Measurements from ENCODE around the gene PSAPL1. TPM values are rescaled to one million over a fixed set of nuclear protein-coding genes. Genes with fewer than 3 reads are reported as not detected.

Gene PSAPL1
- total RNA-seq, 1 experiment from 2014 or later = 14.3 TPM

DNA sequence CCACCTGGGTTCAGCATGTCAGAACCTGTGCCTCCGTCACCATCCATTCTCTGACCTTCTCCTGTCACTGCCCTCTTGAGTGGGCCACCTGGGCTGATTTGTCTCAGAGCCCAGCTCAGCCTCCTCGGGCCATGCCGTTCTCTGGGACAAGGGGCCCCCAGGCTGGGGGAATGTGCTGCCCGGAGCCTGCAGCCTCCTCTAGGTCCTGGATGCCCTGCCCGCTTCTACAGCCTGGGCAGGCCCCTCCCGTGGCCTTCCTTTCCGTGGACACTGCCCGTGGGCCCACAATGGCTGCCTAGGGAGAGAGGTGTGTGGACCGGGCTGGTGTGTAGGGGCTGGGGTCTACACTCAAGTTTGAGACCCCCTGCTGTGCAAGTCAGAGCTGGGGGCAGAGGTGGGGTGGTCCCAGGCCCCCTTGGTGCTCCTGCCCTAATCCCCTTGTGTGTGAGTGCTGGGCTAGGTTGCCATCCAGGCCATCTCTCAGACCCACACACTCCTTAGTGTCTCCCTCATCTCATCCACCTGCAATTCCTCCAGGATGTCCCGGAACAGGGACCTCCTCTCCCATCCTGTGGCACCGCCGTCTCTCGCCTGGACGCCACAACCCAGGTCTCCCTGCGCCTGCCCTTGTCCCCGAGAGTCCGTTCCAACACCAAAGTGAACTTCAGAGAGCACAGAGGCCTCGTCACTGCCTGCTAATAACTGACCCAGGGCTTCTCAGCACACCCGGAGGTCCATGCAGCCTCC lies 12.4 kb downstream of the PSAPL1 start:
- H3K27ac Mint-ChIP-seq (ENCODE audit: unreplicated experiment) = no peak overlapping the region
- Histone ChIP-seq H3K36me3 (ENCODE audit: control insufficient read depth, insufficient read depth, low read length) (no peaks in the 10 kb centered on the region), H3K27me3 (replicated peaks; ENCODE audit: control insufficient read depth, insufficient read depth, low read length) (no peaks in the 10 kb centered on the region), H3K4me3 (ENCODE audit: low read depth, low read length) (no peak overlapping the region), H3K9me3 (no peaks in the 10 kb centered on the region), H3K4me1 (no peaks in the 10 kb centered on the region)
- BruUV-seq (replicated peaks) = no TSS peak
- H3K9me3 Mint-ChIP-seq (ENCODE audit: unreplicated experiment) = no peaks in the 10 kb centered on the region
- H3K36me3 Mint-ChIP-seq (ENCODE audit: insufficient read depth, unreplicated experiment) = no peaks in the 10 kb centered on the region
- POLR2A ChIA-PET = no interaction called here
- peak in 1 of 2 experiments; percentile 30 for DNase-seq
- H3K4me1 Mint-ChIP-seq (ENCODE audit: low read depth, unreplicated experiment) = no peaks in the 10 kb centered on the region
- CTCF ChIA-PET = no interaction called here
- no peaks in the 10 kb centered on the region for H3K27me3 Mint-ChIP-seq (ENCODE audit: insufficient read depth, unreplicated experiment)
- intact Hi-C loops (cut with micrococcal nuclease; ENCODE audit: unreplicated experiment) = no loop called here
- H3K4me3 Mint-ChIP-seq (ENCODE audit: unreplicated experiment) = no peak overlapping the region
- TF ChIP-seq CTCF (IDR thresholded peaks at IDR 0.05; ENCODE audit: insufficient read depth in 1 of 2, low read depth in 1 of 2, low read length in 1 of 2, severe bottlenecking in 1 of 2, unreplicated experiment in 1 of 2) = no peak

- no peak for TF ChIP-seq CTCF (IDR thresholded peaks at IDR 0.05; ENCODE audit: insufficient read depth in 1 of 2, low read depth in 1 of 2, low read length in 1 of 2, severe bottlenecking in 1 of 2, unreplicated experiment in 1 of 2)
These were observed 13.2 kb downstream of the PSAPL1 start for GRCh38 chr4:7421356-7422150.

DNA sequence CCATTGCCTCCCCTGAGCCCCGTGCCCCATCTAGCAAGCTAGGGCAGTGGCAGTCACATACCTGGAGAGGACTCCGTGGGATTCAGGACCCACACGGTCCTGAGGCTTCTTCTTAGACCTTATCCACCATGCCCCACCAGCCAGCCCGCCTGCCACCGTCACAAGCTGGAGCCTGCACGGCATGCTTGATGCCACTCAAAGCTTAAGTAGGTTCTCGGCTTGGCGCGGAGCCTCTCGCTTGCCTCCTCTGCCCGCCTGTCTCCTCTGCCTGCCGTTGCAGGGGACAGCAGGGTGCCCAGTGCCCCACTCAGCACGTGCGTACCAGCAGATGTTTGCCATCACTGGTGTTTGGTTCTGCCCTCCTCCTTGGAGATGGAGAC lies 14.1 kb downstream of the PSAPL1 start:
- no peaks in the 10 kb centered on the region for H3K27me3 ChIP-seq (replicated peaks; ENCODE audit: control insufficient read depth, insufficient read depth, low read length)
- Mint-ChIP-seq H3K4me3 (ENCODE audit: unreplicated experiment) (no peak overlapping the region), H3K9me3 (ENCODE audit: unreplicated experiment) (no peaks in the 10 kb centered on the region), H3K4me1 (ENCODE audit: low read depth, unreplicated experiment) (peaks cover 10% of the 10 kb centered on the region), H3K36me3 (ENCODE audit: insufficient read depth, unreplicated experiment) (no peaks in the 10 kb centered on the region), H3K27me3 (ENCODE audit: insufficient read depth, unreplicated experiment) (no peaks in the 10 kb centered on the region), H3K27ac (ENCODE audit: unreplicated experiment) (no peak overlapping the region)
- POLR2A ChIA-PET = no interaction called here
- CTCF ChIA-PET = no interaction called here
- H3K4me1 ChIP-seq = peaks cover 8% of the 10 kb centered on the region
- no peaks in the 10 kb centered on the region for H3K9me3 ChIP-seq
- H3K4me3 ChIP-seq (ENCODE audit: low read depth, low read length) = no peak overlapping the region
- DNase-seq = no peak
- no TSS peak for BruUV-seq (replicated peaks)
- no peak for TF ChIP-seq CTCF (IDR thresholded peaks at IDR 0.05; ENCODE audit: insufficient read depth in 1 of 2, low read depth in 1 of 2, low read length in 1 of 2, severe bottlenecking in 1 of 2, unreplicated experiment in 1 of 2)
- intact Hi-C loops (cut with micrococcal nuclease; ENCODE audit: unreplicated experiment) = no loop called here
- H3K36me3 ChIP-seq (ENCODE audit: control insufficient read depth, insufficient read depth, low read length) = no peaks in the 10 kb centered on the region

More at GRCh38 chr4:7421356-7422150, 13.2 kb downstream of the PSAPL1 start:
- H3K27me3 Mint-ChIP-seq (ENCODE audit: insufficient read depth, unreplicated experiment) = no peaks in the 10 kb centered on the region
- POLR2A ChIA-PET = no interaction called here
- intact Hi-C loops (cut with micrococcal nuclease; ENCODE audit: unreplicated experiment) = no loop called here
- Histone ChIP-seq H3K9me3 (no peaks in the 10 kb centered on the region), H3K4me1 (peaks cover under 1% of the 10 kb centered on the region; the same call in 1 of the 2 replicates), H3K4me3 (ENCODE audit: low read depth, low read length) (no peak overlapping the region), H3K27me3 (replicated peaks; ENCODE audit: control insufficient read depth, insufficient read depth, low read length) (no peaks in the 10 kb centered on the region), H3K36me3 (ENCODE audit: control insufficient read depth, insufficient read depth, low read length) (no peaks in the 10 kb centered on the region)
- H3K4me3 Mint-ChIP-seq (ENCODE audit: unreplicated experiment) = no peak overlapping the region
- H3K9me3 Mint-ChIP-seq (ENCODE audit: unreplicated experiment) = no peaks in the 10 kb centered on the region
- peaks cover 1% of the 10 kb centered on the region for H3K4me1 Mint-ChIP-seq (ENCODE audit: low read depth, unreplicated experiment)
- no peaks in the 10 kb centered on the region for H3K36me3 Mint-ChIP-seq (ENCODE audit: insufficient read depth, unreplicated experiment)
- no TSS peak for BruUV-seq (replicated peaks)
- no peak overlapping the region for H3K27ac Mint-ChIP-seq (ENCODE audit: unreplicated experiment)
- CTCF ChIA-PET = no interaction called here
- DNase-seq = no peak

All from Caco-2 (cell line).